GM12892 (cell line): ENCODE data around the gene HDAC8.
"Not testable (repeated sequence)": the region's sequence is repeated elsewhere in the genome, so short reads cannot be mapped to it uniquely, and the experiment has no call there.

ENCODE experiments used
- POLR2A ChIP-seq: IDR thresholded peaks from 2 replicates; pipeline ENCODE4 v1.6.1; 2011; ENCODE audit warnings: low read depth, low read length, control low read depth
- POLR2AphosphoS5 ChIP-seq: IDR thresholded peaks from 2 replicates; pipeline ENCODE4 v1.6.1; 2011; ENCODE audit warnings: low read depth, low read length, control low read depth
- TAF1 ChIP-seq: IDR thresholded peaks from 2 replicates; pipeline ENCODE4 v1.6.1; 2011; ENCODE audit warnings: low read depth, mild to moderate bottlenecking, control low read depth, low read length, borderline replicate concordance

DNA sequence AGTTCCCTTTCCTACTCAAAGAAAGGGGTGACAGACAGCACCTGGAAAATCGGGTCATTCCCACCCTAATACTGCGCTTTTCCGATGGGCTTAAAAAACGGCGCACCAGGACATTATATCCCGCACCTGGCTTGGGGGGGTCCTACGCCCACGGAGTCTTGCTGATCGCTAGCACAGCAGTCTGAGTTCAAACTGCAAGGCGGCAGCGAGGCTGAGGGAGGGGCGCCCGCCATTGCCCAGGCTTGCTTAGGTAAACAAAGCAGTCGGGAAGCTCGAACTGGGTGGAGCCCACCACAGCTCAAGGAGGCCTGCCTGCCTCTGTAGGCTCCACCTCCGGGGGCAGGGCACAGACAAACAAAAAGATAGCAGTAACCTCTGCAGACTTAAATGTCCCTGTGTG lies 131.9 kb downstream of the HDAC8 start:
- not testable (repeated sequence) for TF ChIP-seq POLR2A, TAF1, POLR2AphosphoS5
